ENCODE data around the gene TTLL11. TPM values are rescaled to one million over a fixed set of nuclear protein-coding genes. Genes with fewer than 3 reads are reported as not detected.

The TTLL11 gene
- polyA plus RNA-seq, 1 donor: 5.0 TPM

GRCh38 chr9:122132539-122132938, 39.4 kb upstream of the TTLL11 start:
- no peak overlapping the region for H3K27ac ChIP-seq (ENCODE audit: low read length)
- H3K4me3 ChIP-seq (ENCODE audit: low read length): no peak overlapping the region
- no peaks in the 10 kb centered on the region for H3K4me1 ChIP-seq (ENCODE audit: control insufficient read depth, insufficient read depth, low read length)
- no peaks in the 10 kb centered on the region for H3K9me3 ChIP-seq (ENCODE audit: control insufficient read depth, low read depth, low read length)
- no peaks in the 10 kb centered on the region for H3K36me3 ChIP-seq (ENCODE audit: control insufficient read depth, insufficient read depth, low read length)
- WGBS (ENCODE audit: insufficient coverage, low lambda C conversion rate): no CpG with 5 or more reads among the region's 4 CpGs
- DNase-seq: no peak
- H3K27me3 ChIP-seq (ENCODE audit: control insufficient read depth, insufficient read depth, low read length): peaks cover 54% of the 10 kb centered on the region

DNA sequence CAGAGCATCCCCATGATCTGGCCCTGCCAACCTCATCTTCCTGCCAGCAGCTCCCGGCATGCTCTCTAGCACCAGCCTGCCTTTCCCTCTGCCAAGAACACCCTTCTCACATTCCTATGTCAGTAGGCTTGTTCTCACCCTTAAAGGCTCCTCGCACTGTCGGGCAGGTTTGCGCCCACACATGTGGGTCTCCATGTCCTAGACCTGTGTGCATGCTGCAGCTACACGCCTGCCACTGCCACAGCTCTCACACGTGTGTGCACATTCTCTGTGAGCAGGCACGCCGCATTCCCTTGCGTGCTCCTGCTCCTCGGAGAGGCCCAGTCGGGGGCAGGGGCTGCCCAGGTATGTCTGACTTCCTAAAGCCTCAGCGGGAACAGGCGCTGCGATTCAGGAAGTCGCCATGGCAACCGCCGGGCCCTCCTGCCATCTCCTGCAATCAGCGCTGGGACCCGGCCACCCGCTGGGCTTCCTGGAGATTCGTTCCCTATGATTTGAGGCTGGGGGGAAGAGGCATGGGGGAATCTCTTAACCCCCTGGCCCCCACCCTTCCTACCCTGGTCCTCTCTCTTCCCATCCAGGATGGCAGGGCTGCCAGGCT, 38.4 kb upstream of the TTLL11 start:
- peaks cover 4% of the 10 kb centered on the region for H3K9me3 ChIP-seq (ENCODE audit: control insufficient read depth, low read depth, low read length)
- WGBS (ENCODE audit: insufficient coverage, low lambda C conversion rate): no CpG with 5 or more reads among the region's 21 CpGs
- H3K27me3 ChIP-seq (ENCODE audit: control insufficient read depth, insufficient read depth, low read length): peaks cover 64% of the 10 kb centered on the region
- DNase-seq: no peak
- no peaks in the 10 kb centered on the region for H3K4me1 ChIP-seq (ENCODE audit: control insufficient read depth, insufficient read depth, low read length)
- no peak overlapping the region for H3K27ac ChIP-seq (ENCODE audit: low read length)
- no peaks in the 10 kb centered on the region for H3K36me3 ChIP-seq (ENCODE audit: control insufficient read depth, insufficient read depth, low read length)
- no peak overlapping the region for H3K4me3 ChIP-seq (ENCODE audit: low read length)

- Histone ChIP-seq H3K9me3 (ENCODE audit: control insufficient read depth, low read depth, low read length) (peaks cover 6% of the 10 kb centered on the region), H3K4me1 (ENCODE audit: control insufficient read depth, insufficient read depth, low read length) (peaks cover 3% of the 10 kb centered on the region), H3K27me3 (ENCODE audit: control insufficient read depth, insufficient read depth, low read length) (peaks cover 71% of the 10 kb centered on the region), H3K4me3 (ENCODE audit: low read length) (no peak overlapping the region), H3K36me3 (ENCODE audit: control insufficient read depth, insufficient read depth, low read length) (no peaks in the 10 kb centered on the region), H3K27ac (ENCODE audit: low read length) (no peak overlapping the region)
- DNase-seq: no peak
- WGBS (ENCODE audit: insufficient coverage, low lambda C conversion rate): no CpG with 5 or more reads among the region's 4 CpGs
These were observed 37.7 kb upstream of the TTLL11 start for GRCh38 chr9:122130837-122131236.

DNA sequence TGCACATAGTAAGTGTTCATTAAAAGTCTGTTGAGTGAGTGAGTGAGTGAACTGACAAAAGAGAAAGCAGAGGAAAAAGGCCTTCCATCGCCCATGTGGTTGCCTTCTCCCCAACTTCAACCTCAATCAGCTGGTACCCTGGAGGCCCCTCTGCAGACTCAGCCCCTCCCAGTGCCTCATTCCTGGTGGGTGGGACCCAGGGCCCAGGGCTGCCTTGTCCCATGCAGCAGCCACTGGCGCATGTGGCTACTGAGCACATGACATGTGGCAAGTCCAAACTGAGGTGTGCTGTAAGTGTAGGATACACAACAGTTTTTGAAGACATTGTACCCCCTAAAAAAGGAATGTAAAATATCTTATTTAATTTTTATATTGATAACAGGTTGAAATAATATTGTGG, 36.9 kb upstream of the TTLL11 start:
- H3K27me3 ChIP-seq (ENCODE audit: control insufficient read depth, insufficient read depth, low read length): peaks cover 78% of the 10 kb centered on the region
- H3K27ac ChIP-seq (ENCODE audit: low read length): no peak overlapping the region
- DNase-seq: no peak
- peaks cover 3% of the 10 kb centered on the region for H3K4me1 ChIP-seq (ENCODE audit: control insufficient read depth, insufficient read depth, low read length)
- H3K4me3 ChIP-seq (ENCODE audit: low read length): no peak overlapping the region
- H3K36me3 ChIP-seq (ENCODE audit: control insufficient read depth, insufficient read depth, low read length): no peaks in the 10 kb centered on the region
- H3K9me3 ChIP-seq (ENCODE audit: control insufficient read depth, low read depth, low read length): peaks cover 6% of the 10 kb centered on the region
- no CpG with 5 or more reads among the region's 2 CpGs for WGBS (ENCODE audit: insufficient coverage, low lambda C conversion rate)

- Histone ChIP-seq H3K4me1 (ENCODE audit: control insufficient read depth, insufficient read depth, low read length) (peaks cover 3% of the 10 kb centered on the region), H3K27ac (ENCODE audit: low read length) (no peak overlapping the region), H3K4me3 (ENCODE audit: low read length) (no peak overlapping the region), H3K9me3 (ENCODE audit: control insufficient read depth, low read depth, low read length) (peaks cover 6% of the 10 kb centered on the region), H3K36me3 (ENCODE audit: control insufficient read depth, insufficient read depth, low read length) (no peaks in the 10 kb centered on the region), H3K27me3 (ENCODE audit: control insufficient read depth, insufficient read depth, low read length) (peaks cover 84% of the 10 kb centered on the region)
- no peak for DNase-seq
- no CpG with 5 or more reads among the region's 7 CpGs for WGBS (ENCODE audit: insufficient coverage, low lambda C conversion rate)
These were observed 35.8 kb upstream of the TTLL11 start for GRCh38 chr9:122128969-122129343.

DNA sequence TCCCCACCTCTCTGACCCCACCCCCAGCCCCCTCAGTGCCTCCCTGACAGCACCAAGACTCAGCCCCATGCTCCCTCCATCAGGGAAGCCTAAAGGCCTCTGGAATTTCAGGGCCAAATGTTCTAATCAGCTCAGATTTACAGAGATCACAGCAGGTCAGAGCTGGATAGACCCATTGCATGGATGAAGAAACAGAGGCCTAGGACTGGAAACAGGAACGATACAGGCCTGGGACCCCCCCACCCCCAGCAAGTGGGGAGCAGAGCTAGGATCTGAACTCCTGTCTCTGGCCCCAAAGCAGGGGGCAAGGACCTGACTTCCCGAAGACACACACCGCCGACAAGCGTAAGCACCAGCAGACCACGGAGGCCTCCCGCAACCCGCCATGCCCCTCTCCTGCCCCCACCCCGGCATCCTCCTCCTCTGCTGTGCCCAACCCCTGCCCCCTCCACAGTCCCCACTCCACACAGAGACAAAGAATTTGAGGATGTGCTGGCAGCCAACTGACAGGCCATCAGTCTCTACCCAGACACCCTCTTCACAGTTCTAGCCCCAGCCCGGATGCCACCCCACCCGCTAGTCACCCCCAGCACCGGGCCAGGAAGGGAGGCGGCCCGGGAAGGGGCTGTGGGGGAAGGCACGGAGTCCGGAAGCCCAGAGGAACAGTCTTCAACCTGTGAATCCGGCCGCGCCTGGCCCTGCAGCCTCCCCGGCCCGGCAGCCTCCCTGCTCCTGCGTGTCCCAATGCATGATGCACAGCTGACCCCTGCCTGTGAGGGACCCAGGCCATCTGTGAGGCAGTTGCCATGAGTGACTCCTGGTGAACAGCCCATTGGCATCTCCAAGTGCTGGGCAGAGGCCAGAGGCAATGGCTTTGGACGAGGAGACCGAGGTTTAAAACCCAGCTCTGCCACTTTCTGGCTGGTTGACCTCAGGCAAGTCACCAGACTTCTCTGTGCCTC, 35.2 kb upstream of the TTLL11 start:
- DNase-seq: no peak
- H3K36me3 ChIP-seq (ENCODE audit: control insufficient read depth, insufficient read depth, low read length): no peaks in the 10 kb centered on the region
- H3K4me1 ChIP-seq (ENCODE audit: control insufficient read depth, insufficient read depth, low read length): peaks cover 3% of the 10 kb centered on the region
- H3K27ac ChIP-seq (ENCODE audit: low read length): no peak overlapping the region
- H3K4me3 ChIP-seq (ENCODE audit: low read length): no peak overlapping the region
- peaks cover 6% of the 10 kb centered on the region for H3K9me3 ChIP-seq (ENCODE audit: control insufficient read depth, low read depth, low read length)
- no CpG with 5 or more reads among the region's 24 CpGs for WGBS (ENCODE audit: insufficient coverage, low lambda C conversion rate)
- peaks cover 81% of the 10 kb centered on the region for H3K27me3 ChIP-seq (ENCODE audit: control insufficient read depth, insufficient read depth, low read length)

DNA sequence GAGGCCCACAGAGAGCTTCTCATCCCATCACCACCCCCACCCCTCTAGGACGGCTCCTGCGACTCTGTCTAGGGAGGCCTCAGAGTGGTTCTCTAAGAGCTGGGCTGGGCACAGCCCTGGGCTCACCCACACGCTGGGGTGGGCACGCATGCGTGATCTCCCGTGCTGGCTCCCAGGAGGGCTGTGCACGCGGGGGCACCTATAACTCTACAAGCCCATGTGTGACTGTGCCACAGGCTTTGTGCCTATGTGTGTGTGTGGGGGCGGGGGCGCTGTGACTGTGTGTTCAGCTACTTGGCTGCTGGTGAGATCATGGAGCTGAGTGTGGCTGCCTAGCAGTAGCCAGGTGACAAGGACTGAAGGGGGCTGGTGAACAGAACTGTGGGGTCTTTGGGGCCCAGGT, 34.3 kb upstream of the TTLL11 start:
- no CpG with 5 or more reads among the region's 10 CpGs for WGBS (ENCODE audit: insufficient coverage, low lambda C conversion rate)

DNA sequence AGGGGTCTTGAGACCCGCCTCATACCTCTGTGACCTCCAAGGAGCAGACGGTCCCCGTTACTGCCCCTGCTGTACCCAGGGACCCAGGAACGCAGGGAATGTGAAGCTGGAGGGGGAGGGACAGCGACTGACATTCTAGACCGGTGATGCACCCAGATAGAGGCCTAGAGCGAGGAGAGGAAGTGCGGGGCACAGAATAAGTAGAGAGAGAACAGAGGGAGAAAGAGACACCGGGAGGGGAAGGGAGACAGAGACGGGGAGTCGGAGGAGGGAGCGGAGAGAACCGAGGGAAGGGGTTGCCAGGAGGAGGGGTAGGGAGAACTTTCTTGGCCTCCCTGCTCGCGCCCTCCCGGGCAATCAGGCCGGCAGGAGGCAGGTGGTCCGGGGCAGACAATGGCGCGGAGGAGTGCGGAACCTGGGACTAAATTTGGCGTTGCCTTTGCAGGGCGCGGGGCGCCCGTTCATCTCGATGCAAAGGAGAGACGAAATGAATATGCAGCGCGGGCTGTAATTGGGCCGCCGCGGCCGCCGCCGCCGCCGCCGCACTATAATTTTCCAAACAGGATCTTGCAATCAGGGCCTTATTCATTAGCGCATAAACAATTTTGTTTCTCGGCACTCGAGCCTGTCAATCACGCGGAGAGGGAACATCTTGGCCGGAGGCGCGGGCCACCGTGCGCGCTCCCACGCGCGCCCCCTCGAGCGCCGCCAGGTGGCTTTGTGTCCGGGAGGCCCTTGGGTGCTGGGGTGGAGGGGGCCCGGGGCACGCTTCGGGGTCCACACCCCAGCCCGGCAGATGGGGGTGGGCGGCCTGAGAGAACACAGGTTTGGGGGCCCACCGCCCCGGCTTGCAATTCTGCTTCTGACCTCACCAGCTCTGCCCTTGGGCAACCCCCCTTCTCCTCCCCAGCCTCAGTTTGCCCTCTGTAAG, 33.5 kb upstream of the TTLL11 start:
- DNase-seq: peak in 1 of 2 donors; percentile 33
- peaks cover 71% of the 10 kb centered on the region for H3K27me3 ChIP-seq (ENCODE audit: control insufficient read depth, insufficient read depth, low read length)

More for the DNA sequence above, 34.3 kb upstream of the TTLL11 start:
- no peak for DNase-seq
- Histone ChIP-seq H3K36me3 (ENCODE audit: control insufficient read depth, insufficient read depth, low read length) (no peaks in the 10 kb centered on the region), H3K4me3 (ENCODE audit: low read length) (no peak overlapping the region), H3K27me3 (ENCODE audit: control insufficient read depth, insufficient read depth, low read length) (peaks cover 79% of the 10 kb centered on the region), H3K4me1 (ENCODE audit: control insufficient read depth, insufficient read depth, low read length) (peaks cover 3% of the 10 kb centered on the region), H3K27ac (ENCODE audit: low read length) (no peak overlapping the region), H3K9me3 (ENCODE audit: control insufficient read depth, low read depth, low read length) (peaks cover 6% of the 10 kb centered on the region)

GRCh38 chr9:122125509-122126330, 32.6 kb upstream of the TTLL11 start:
- no peak overlapping the region for H3K27ac ChIP-seq (ENCODE audit: low read length)
- peaks cover 63% of the 10 kb centered on the region for H3K27me3 ChIP-seq (ENCODE audit: control insufficient read depth, insufficient read depth, low read length)
- no CpG with 5 or more reads among the region's 21 CpGs for WGBS (ENCODE audit: insufficient coverage, low lambda C conversion rate)
- no peak for DNase-seq
- peaks cover 3% of the 10 kb centered on the region for H3K4me1 ChIP-seq (ENCODE audit: control insufficient read depth, insufficient read depth, low read length)
- no peaks in the 10 kb centered on the region for H3K36me3 ChIP-seq (ENCODE audit: control insufficient read depth, insufficient read depth, low read length)
- peaks cover 6% of the 10 kb centered on the region for H3K9me3 ChIP-seq (ENCODE audit: control insufficient read depth, low read depth, low read length)
- no peak overlapping the region for H3K4me3 ChIP-seq (ENCODE audit: low read length)

More for the DNA sequence above, 33.5 kb upstream of the TTLL11 start:
- H3K4me1 ChIP-seq (ENCODE audit: control insufficient read depth, insufficient read depth, low read length): peaks cover 3% of the 10 kb centered on the region
- no peak overlapping the region for H3K4me3 ChIP-seq (ENCODE audit: low read length)
- H3K36me3 ChIP-seq (ENCODE audit: control insufficient read depth, insufficient read depth, low read length): no peaks in the 10 kb centered on the region
- H3K27ac ChIP-seq (ENCODE audit: low read length): no peak overlapping the region
- peaks cover 6% of the 10 kb centered on the region for H3K9me3 ChIP-seq (ENCODE audit: control insufficient read depth, low read depth, low read length)
- WGBS (ENCODE audit: insufficient coverage, low lambda C conversion rate): 0% methylated on average over 5 of the region's 64 CpGs

Measured in large intestine (tissue), 3 donors.